OCI-M2 (cell line): ENCODE measurements around the gene TRIP11.

Experiments used
- DNase-seq: peaks from one replicate; lab custom pipeline; 2025; ENCODE audit not compliant: unreplicated experiment; lab: John Stamatoyannopoulos, UW

Gene TRIP11

DNA sequence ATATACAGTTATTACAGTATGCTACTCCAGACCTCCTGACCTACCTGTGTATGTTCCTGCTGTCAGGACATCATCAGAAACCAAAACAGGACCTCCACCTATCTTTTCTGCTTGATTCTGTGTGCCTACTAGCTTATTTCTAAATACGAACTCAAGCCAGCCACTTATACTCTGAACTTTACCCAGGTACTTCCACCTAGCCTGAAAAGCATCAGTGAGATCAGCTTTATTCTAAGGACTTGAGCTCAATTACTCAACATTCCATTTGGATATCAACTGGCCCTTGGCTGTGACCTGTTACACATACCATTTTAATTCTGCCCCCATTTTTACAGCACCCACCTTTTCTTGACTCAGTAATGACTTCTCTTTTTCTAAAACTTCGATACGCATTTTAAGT, 29.2 kb downstream of the TRIP11 start:
- DNase-seq: no peak

DNA sequence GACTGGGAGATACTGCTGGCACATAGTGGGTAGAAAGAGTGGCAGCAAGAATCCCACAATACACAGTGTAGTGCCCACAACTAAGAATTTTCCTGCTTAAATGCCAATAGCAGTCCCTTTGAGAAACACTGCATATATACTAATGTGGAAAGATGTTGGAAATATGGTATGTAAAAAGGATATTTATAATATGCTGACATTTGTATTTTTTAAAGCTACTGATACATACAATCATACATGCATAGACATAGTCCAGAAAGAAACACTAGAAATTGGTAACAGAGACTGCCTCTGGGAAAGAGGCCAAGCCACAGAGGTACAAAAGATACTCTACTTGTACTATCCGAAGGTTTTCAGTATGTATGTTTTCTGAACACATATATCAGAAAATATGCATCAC, 30.3 kb downstream of the TRIP11 start:
- no peak for DNase-seq

DNA sequence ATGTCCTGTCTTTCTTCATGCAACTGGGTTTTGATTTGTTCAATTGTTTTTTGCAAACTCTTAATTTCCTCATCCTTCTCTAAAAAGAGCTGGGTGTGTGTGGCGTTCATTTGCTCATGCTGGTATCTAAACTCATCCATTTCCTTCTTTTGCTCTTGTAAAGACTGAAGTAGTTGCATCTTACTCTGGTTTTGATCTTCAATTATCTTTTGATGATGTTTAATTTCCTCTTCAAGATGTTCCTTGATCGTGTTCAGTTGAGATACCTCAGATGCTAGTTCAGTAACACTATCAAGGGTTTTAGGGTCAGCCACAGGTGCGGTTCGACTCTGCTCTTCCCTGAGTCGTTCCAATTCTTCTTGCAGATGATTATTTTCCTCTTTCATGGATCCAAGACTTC, 34.8 kb downstream of the TRIP11 start:
- no peak for DNase-seq

- no peak for DNase-seq
These were observed 35.8 kb downstream of the TRIP11 start for GRCh38 chr14:92004062-92004461.

DNA sequence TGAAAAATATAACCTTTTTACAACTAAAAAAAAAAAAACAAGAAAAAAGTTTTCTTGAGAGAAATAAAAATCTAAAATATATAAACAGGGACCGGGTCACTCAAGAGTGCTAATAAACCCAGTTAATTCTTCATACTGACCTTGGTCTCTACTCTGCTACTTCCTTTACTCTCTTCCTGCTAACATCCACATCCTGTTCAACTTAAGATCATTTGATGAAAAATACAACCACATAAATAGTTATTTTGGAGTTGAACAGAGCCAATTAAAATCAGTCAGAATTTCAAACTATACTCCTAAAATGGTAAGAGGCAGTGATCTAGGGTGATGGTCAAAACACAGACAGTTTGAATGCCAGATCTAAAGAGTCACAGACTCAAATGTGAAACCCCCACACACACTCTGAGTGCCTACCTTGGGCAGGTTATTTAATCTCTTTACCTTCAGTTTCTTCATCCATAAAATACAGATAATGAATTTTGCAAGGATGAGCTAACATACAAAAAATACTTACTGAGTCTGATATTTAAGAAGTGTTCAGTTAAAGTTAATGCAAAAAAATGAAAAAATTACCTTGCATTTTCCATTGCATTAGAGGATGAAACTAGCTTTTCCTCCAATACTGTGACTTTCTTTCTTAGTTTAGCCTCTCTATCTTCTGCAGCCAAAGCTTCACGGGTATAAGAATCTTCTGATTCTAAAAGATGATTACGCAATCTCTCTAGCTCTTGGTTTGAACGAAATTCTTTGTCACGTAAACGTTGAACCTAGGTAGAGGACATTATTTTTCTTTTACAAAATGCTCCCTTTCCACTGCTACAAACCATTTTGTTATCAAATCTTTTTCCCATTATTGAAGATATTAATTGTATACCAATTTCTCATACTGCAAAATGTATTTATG, 40.9 kb downstream of the TRIP11 start:
- DNase-seq: no peak

GRCh38 chr14:91997492-91997891, 42.4 kb downstream of the TRIP11 start:
- DNase-seq: peak; percentile 25

DNA sequence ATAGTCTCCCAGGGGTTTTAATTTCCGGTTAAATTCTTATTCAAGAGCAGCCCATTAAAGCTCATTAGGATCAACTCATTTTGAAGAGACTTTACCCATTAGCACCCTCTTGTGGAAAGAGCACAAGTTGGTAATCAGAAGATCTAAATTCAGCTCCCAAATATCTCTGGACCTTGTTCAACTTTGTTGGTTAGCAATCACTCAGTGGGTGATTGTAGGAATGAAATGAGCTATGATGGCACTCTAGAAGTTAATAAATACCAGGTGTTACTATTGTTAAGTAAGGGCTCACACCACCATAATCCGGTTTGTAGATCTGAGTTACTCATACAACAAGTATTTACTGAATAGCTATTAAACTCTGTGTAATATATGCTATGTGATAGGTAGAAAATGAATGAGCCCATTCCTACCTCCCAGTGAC, 42.9 kb downstream of the TRIP11 start:
- DNase-seq: no peak

DNA sequence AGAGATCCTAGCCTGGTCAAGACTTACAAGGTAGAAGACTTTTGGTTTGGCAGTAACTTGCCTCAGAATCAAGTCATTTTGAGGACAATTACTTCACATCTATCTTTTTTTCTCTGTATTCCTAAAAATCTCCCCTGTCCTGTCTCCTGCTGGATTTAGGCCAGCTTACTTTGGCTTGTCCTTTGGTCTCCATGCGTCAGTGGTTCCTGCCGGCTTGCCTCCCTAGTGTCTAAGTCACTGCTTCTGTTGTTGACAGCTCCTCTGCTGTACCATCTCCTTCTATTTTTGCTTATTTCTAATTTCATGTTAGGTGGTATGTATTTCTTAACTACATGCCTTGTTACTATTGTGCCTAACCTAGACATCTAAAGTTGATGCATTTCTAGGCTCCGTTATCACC, 52.7 kb downstream of the TRIP11 start:
- DNase-seq: no peak

GRCh38 chr14:91985521-91986255, 54.2 kb downstream of the TRIP11 start:
- DNase-seq: no peak

GRCh38 chr14:91985008-91985407, 54.9 kb downstream of the TRIP11 start:
- no peak for DNase-seq

DNA sequence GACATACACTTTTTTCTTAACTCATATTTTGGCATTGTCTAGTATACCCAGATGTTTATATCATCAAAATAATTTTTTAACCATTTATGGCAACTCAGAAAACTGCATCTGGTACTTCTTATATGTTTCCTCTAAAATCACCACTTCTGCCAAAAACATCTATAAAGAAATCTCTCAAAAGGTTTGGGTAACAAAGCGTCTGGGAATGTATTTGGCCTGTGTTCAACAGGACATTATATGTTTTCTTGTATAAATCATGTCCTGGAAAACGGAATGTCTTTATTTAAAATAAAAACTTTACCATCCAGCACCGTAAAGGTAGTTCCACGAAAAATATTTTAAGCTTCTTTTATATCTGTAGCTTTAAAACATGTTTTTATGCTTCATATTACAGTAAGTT, 56.3 kb downstream of the TRIP11 start:
- no peak for DNase-seq

- DNase-seq: no peak
These were observed 59.7 kb downstream of the TRIP11 start for GRCh38 chr14:91980157-91980556.

GRCh38 chr14:91977884-91978283, 62.0 kb downstream of the TRIP11 start:
- no peak for DNase-seq

DNA sequence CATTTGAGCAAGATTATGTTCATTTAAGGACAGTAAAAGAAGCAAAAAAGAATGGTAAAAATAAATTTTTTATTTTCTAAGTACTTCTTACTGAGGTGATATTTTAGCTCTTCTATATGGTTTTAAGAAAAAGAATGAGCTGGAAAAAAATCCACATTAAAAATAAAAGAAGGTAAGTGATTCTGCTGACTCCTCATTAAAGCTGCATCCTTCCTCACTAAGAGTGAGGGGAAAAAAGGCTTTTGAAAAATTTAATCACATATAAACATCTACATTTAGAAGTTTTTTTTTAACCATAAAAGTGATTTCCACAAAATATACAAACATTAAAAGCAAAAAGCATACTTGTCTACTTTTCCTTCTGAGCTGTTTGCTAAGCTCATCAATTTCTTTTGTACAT, 64.1 kb downstream of the TRIP11 start:
- DNase-seq: no peak

- DNase-seq: no peak
These were observed 68.6 kb downstream of the TRIP11 start for GRCh38 chr14:91971188-91971778.

GRCh38 chr14:91968280-91968679, 71.6 kb downstream of the TRIP11 start:
- no peak for DNase-seq

GRCh38 chr14:91964724-91965123, 75.1 kb downstream of the TRIP11 start:
- no peak for DNase-seq

DNA sequence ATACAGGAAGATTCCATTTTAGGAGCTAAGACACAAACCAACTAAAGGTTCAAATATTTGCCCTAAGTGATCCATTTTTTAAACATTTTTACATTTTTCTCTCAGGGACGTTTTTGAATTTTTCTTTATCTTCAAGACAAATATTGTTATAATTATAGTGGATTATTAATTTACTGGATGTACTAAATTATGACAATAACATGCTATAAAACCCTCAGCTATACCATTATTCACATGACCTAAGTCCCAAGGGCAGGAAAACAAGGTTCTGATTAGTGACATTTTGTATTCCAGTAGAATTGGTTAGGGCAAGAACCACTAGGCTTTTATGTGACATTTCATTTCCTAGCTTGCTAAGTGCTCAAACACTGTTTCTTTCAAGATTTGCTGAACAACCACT, 75.8 kb downstream of the TRIP11 start:
- no peak for DNase-seq

DNA sequence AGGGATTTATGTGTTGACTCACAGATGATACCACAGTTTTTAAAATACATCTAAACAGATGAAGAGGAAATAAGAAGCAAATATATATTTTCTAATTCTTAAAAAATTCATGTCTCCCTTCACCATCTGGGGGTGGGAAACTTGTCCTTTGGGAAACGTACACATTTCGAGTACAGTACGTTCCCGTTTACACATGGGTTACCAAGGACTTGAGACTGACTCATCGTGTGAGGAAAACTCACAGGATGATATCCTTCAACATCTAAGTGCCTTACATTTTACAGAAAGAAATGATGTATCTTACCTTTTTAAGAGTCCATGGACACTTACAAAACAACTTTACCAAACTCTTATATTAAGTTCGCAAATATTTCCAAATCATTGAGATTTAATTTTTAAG, 76.4 kb downstream of the TRIP11 start:
- DNase-seq: no peak

- DNase-seq: no peak
These were observed 78.3 kb downstream of the TRIP11 start for GRCh38 chr14:91961297-91962220.

- DNase-seq: no peak
These were observed 82.0 kb downstream of the TRIP11 start for GRCh38 chr14:91957876-91958313.
